GM23338 (cell line): Measurements from ENCODE around the gene EZR.

Experiments used
- CREB1 ChIP-seq: fragments of 250-450 bp; sonication (Bioruptor Pico); IDR thresholded peaks from 2 replicates; pipeline ENCODE4 v1.5.0; 2020; ENCODE audit warnings: low read depth, mild to moderate bottlenecking, moderate library complexity
- EZH2 ChIP-seq: fragments of 200-600 bp; sonication (generic); IDR thresholded peaks from one replicate; pipeline ENCODE4 v1.8.0; 2017; ENCODE audit warnings: antibody characterized with exemption, mild to moderate bottlenecking, low read depth; ENCODE audit not compliant: unreplicated experiment
- EZH2phosphoT487 ChIP-seq: fragments of 200-600 bp; sonication (generic); IDR thresholded peaks from one replicate; pipeline ENCODE4 v1.8.1; 2018; ENCODE audit warnings: antibody characterized with exemption; ENCODE audit not compliant: unreplicated experiment
- JUNB ChIP-seq: IDR thresholded peaks from one replicate; pipeline ENCODE4 v1.6.1; 2016; ENCODE audit warnings: antibody characterized with exemption; ENCODE audit not compliant: unreplicated experiment
- POLR2AphosphoS5 ChIP-seq: IDR thresholded peaks from 2 replicates; pipeline ENCODE4 v1.6.1; 2016; ENCODE audit warnings: antibody characterized with exemption, low read depth
- ZNF331 ChIP-seq: fragments of 250-450 bp; sonication (Bioruptor Pico); IDR thresholded peaks from 2 replicates; pipeline ENCODE4 v1.5.0; 2020; ENCODE audit warnings: low read depth, mild to moderate bottlenecking, moderate library complexity
- TF ChIP-seq, protein P1 (sequence below), 2 experiments: fragments of 200-600 bp in 1 of 2; sonication (generic) in 1 of 2; conservative IDR thresholded peaks; 2 replicates each; pipeline versions ENCODE4 v1.5.1 to v1.6.1; 2016 to 2017; ENCODE audit warnings: antibody characterized with exemption in 2 of 2, low read depth in 2 of 2, mild to moderate bottlenecking in 2 of 2, moderate library complexity in 1 of 2
- TF ChIP-seq, protein P2 (sequence below): IDR thresholded peaks from one replicate; pipeline ENCODE4 v1.6.1; 2018; ENCODE audit warnings: antibody characterized with exemption; ENCODE audit not compliant: unreplicated experiment
- TF ChIP-seq, protein P3 (sequence below): fragments of 250-450 bp; sonication (Bioruptor Pico); IDR thresholded peaks from 2 replicates; pipeline ENCODE4 v1.5.0; 2020; ENCODE audit warnings: mild to moderate bottlenecking, moderate library complexity

DNA sequence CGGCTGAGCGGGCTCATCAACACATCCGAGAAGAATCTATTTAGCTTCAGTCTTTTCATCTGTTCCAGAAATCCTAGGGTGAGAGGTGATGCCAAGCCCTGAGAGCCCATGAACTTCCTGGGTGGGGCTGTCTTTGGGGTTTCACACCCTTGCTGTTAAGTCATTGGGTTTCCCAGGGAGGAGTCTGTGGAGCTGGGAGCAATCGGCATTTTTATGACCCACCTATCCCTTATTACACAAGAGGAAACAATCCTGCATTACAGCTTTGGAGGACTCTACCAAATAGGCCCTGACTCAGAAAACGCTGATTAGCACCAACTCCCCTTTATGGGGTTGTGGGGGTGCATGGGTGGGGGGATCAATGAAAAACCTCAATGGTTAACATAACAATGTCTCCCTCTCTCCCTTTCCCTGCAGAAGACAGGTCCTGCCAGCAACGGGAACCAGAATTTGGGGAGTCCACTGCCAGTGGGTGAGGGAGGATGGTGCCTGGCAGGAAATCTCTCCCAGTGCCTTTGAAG lies 46.3 kb downstream of the EZR start:
- TF ChIP-seq, protein P1, sequence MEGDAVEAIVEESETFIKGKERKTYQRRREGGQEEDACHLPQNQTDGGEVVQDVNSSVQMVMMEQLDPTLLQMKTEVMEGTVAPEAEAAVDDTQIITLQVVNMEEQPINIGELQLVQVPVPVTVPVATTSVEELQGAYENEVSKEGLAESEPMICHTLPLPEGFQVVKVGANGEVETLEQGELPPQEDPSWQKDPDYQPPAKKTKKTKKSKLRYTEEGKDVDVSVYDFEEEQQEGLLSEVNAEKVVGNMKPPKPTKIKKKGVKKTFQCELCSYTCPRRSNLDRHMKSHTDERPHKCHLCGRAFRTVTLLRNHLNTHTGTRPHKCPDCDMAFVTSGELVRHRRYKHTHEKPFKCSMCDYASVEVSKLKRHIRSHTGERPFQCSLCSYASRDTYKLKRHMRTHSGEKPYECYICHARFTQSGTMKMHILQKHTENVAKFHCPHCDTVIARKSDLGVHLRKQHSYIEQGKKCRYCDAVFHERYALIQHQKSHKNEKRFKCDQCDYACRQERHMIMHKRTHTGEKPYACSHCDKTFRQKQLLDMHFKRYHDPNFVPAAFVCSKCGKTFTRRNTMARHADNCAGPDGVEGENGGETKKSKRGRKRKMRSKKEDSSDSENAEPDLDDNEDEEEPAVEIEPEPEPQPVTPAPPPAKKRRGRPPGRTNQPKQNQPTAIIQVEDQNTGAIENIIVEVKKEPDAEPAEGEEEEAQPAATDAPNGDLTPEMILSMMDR (conservative IDR thresholded peaks at IDR 0.05; ENCODE audit: low read depth in 2 of 2): no peak
- no peak for TF ChIP-seq EZH2
- TF ChIP-seq POLR2AphosphoS5: no peak
- TF ChIP-seq, protein P2, sequence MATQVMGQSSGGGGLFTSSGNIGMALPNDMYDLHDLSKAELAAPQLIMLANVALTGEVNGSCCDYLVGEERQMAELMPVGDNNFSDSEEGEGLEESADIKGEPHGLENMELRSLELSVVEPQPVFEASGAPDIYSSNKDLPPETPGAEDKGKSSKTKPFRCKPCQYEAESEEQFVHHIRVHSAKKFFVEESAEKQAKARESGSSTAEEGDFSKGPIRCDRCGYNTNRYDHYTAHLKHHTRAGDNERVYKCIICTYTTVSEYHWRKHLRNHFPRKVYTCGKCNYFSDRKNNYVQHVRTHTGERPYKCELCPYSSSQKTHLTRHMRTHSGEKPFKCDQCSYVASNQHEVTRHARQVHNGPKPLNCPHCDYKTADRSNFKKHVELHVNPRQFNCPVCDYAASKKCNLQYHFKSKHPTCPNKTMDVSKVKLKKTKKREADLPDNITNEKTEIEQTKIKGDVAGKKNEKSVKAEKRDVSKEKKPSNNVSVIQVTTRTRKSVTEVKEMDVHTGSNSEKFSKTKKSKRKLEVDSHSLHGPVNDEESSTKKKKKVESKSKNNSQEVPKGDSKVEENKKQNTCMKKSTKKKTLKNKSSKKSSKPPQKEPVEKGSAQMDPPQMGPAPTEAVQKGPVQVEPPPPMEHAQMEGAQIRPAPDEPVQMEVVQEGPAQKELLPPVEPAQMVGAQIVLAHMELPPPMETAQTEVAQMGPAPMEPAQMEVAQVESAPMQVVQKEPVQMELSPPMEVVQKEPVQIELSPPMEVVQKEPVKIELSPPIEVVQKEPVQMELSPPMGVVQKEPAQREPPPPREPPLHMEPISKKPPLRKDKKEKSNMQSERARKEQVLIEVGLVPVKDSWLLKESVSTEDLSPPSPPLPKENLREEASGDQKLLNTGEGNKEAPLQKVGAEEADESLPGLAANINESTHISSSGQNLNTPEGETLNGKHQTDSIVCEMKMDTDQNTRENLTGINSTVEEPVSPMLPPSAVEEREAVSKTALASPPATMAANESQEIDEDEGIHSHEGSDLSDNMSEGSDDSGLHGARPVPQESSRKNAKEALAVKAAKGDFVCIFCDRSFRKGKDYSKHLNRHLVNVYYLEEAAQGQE: no peak
- no peak for TF ChIP-seq CREB1 (CRISPR knock-in tag)
- TF ChIP-seq JUNB: no peak
- TF ChIP-seq EZH2phosphoT487: no peak
- no peak for TF ChIP-seq ZNF331 (CRISPR knock-in tag)
- TF ChIP-seq, protein P3, sequence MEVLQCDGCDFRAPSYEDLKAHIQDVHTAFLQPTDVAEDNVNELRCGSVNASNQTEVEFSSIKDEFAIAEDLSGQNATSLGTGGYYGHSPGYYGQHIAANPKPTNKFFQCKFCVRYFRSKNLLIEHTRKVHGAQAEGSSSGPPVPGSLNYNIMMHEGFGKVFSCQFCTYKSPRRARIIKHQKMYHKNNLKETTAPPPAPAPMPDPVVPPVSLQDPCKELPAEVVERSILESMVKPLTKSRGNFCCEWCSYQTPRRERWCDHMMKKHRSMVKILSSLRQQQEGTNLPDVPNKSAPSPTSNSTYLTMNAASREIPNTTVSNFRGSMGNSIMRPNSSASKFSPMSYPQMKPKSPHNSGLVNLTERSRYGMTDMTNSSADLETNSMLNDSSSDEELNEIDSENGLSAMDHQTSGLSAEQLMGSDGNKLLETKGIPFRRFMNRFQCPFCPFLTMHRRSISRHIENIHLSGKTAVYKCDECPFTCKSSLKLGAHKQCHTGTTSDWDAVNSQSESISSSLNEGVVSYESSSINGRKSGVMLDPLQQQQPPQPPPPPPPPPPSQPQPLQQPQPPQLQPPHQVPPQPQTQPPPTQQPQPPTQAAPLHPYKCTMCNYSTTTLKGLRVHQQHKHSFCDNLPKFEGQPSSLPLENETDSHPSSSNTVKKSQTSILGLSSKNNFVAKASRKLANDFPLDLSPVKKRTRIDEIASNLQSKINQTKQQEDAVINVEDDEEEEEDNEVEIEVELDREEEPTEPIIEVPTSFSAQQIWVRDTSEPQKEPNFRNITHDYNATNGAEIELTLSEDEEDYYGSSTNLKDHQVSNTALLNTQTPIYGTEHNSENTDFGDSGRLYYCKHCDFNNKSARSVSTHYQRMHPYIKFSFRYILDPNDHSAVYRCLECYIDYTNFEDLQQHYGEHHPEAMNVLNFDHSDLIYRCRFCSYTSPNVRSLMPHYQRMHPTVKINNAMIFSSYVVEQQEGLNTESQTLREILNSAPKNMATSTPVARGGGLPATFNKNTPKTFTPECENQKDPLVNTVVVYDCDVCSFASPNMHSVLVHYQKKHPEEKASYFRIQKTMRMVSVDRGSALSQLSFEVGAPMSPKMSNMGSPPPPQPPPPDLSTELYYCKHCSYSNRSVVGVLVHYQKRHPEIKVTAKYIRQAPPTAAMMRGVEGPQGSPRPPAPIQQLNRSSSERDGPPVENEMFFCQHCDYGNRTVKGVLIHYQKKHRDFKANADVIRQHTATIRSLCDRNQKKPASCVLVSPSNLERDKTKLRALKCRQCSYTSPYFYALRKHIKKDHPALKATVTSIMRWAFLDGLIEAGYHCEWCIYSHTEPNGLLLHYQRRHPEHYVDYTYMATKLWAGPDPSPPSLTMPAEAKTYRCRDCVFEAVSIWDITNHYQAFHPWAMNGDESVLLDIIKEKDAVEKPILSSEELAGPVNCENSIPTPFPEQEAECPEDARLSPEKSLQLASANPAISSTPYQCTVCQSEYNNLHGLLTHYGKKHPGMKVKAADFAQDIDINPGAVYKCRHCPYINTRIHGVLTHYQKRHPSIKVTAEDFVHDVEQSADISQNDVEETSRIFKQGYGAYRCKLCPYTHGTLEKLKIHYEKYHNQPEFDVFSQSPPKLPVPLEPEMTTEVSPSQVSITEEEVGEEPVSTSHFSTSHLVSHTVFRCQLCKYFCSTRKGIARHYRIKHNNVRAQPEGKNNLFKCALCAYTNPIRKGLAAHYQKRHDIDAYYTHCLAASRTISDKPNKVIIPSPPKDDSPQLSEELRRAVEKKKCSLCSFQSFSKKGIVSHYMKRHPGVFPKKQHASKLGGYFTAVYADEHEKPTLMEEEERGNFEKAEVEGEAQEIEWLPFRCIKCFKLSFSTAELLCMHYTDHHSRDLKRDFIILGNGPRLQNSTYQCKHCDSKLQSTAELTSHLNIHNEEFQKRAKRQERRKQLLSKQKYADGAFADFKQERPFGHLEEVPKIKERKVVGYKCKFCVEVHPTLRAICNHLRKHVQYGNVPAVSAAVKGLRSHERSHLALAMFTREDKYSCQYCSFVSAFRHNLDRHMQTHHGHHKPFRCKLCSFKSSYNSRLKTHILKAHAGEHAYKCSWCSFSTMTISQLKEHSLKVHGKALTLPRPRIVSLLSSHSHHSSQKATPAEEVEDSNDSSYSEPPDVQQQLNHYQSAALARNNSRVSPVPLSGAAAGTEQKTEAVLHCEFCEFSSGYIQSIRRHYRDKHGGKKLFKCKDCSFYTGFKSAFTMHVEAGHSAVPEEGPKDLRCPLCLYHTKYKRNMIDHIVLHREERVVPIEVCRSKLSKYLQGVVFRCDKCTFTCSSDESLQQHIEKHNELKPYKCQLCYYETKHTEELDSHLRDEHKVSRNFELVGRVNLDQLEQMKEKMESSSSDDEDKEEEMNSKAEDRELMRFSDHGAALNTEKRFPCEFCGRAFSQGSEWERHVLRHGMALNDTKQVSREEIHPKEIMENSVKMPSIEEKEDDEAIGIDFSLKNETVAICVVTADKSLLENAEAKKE (CRISPR knock-in tag): no peak
